ENCODE data around the gene IQCK.
"Not testable (repeated sequence)": the region's sequence is repeated elsewhere in the genome, so short reads cannot be mapped to it uniquely, and the experiment has no call there.

Gene IQCK

DNA sequence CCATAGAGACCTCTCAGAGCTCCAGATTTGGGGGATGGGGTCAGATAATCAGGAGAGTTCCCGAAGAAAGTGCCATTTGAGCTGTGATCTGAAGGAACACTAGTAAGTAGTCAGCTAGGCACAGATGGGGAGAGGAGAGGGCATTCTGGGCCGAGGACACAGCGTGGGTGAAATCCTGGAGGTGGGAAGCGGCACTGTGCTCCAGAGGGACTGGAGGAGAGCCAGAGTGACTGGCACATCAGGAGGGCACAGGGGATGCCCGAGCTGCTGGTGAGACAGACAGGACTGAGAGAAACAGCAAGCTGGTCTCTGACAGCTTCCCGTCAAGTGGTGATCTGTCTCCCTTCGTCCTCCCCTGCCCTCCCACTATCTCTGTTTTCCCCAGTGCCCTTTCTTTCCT, 40.7 kb upstream of the IQCK start:
- Histone ChIP-seq H3K4me3 (ENCODE audit: insufficient read depth, low read length, poor library complexity, severe bottlenecking) (no peak overlapping the region), H3K9me2 (replicated peaks; ENCODE audit: insufficient read depth, low read length) (no peaks in the 10 kb centered on the region), H3K27me3 (ENCODE audit: low read length) (no peaks in the 10 kb centered on the region), H2AFZ (ENCODE audit: low read depth, low read length, severe bottlenecking) (no peak overlapping the region), H3K9me3 (ENCODE audit: insufficient read depth, low read length) (no peaks in the 10 kb centered on the region), H3K79me2 (ENCODE audit: insufficient read depth, low read length) (no peaks in the 10 kb centered on the region), H4K20me1 (ENCODE audit: low read depth, low read length) (no peaks in the 10 kb centered on the region), H3F3A (ENCODE audit: insufficient read depth) (no peaks in the 10 kb centered on the region), H3K4me2 (ENCODE audit: low read depth, low read length, poor library complexity, severe bottlenecking) (no peak overlapping the region), H3K36me3 (ENCODE audit: low read length) (no peaks in the 10 kb centered on the region), H3K27ac (ENCODE audit: low read depth, low read length) (no peak overlapping the region), H3K9ac (ENCODE audit: low read length) (no peak overlapping the region)
- TF ChIP-seq, protein P1, sequence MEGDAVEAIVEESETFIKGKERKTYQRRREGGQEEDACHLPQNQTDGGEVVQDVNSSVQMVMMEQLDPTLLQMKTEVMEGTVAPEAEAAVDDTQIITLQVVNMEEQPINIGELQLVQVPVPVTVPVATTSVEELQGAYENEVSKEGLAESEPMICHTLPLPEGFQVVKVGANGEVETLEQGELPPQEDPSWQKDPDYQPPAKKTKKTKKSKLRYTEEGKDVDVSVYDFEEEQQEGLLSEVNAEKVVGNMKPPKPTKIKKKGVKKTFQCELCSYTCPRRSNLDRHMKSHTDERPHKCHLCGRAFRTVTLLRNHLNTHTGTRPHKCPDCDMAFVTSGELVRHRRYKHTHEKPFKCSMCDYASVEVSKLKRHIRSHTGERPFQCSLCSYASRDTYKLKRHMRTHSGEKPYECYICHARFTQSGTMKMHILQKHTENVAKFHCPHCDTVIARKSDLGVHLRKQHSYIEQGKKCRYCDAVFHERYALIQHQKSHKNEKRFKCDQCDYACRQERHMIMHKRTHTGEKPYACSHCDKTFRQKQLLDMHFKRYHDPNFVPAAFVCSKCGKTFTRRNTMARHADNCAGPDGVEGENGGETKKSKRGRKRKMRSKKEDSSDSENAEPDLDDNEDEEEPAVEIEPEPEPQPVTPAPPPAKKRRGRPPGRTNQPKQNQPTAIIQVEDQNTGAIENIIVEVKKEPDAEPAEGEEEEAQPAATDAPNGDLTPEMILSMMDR (IDR thresholded peaks at IDR 0.05; ENCODE audit: insufficient read depth, low read length, poor library complexity, severe bottlenecking): no peak
- TF ChIP-seq EZH2phosphoT487 (conservative IDR thresholded peaks at IDR 0.05; ENCODE audit: low read length): no peak

DNA sequence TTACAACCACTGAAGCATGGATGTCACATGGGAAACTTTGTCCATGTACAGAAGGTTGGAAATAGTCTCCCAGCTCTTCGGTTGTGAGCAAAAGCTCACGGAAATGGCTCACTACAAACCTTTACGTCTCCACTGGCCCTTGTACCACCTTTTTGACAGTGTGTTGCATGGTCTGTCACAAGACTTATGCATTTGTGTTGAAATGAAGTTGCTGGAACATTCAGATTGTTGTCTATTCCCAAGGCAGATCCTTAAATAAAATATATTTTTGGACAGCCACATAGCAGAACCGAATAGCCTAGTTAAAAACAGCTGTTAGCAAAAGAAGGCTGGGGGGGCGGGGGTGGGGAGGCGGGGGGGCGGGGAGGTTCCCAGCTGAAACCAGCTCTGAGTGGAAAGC, 39.3 kb upstream of the IQCK start:
- Histone ChIP-seq H3K9me2 (replicated peaks; ENCODE audit: insufficient read depth, low read length) (no peaks in the 10 kb centered on the region), H3F3A (ENCODE audit: insufficient read depth) (no peaks in the 10 kb centered on the region), H3K9ac (ENCODE audit: low read length) (no peak overlapping the region), H3K27ac (ENCODE audit: low read depth, low read length) (no peak overlapping the region), H3K9me3 (ENCODE audit: insufficient read depth, low read length) (no peaks in the 10 kb centered on the region), H3K4me2 (ENCODE audit: low read depth, low read length, poor library complexity, severe bottlenecking) (no peak overlapping the region), H3K36me3 (ENCODE audit: low read length) (no peaks in the 10 kb centered on the region), H3K79me2 (ENCODE audit: insufficient read depth, low read length) (no peaks in the 10 kb centered on the region), H4K20me1 (ENCODE audit: low read depth, low read length) (no peaks in the 10 kb centered on the region), H3K4me3 (ENCODE audit: insufficient read depth, low read length, poor library complexity, severe bottlenecking) (no peak overlapping the region), H3K27me3 (ENCODE audit: low read length) (no peaks in the 10 kb centered on the region), H2AFZ (ENCODE audit: low read depth, low read length, severe bottlenecking) (no peak overlapping the region)
- no peak for TF ChIP-seq EZH2phosphoT487 (conservative IDR thresholded peaks at IDR 0.05; ENCODE audit: low read length)
- TF ChIP-seq, protein P1 (IDR thresholded peaks at IDR 0.05; ENCODE audit: insufficient read depth, low read length, poor library complexity, severe bottlenecking): no peak

DNA sequence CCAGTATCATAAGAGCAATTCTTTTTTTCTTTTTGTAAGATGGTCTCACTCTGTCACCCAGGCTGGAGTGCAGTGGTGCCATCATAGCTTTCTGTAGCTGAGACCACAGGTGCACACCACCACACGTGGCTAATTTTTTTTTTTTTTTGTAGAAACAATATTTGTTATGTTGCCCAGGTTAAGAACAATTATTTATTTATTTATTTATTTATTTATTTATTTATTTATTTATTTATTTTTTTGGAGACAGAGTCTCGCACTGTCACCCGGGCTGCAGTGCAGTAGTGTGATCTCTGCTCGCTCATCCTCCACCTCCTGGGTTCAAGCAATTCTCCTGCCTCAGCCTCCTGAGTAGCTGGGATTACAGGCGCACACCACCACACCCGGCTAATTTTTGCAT, 38.8 kb upstream of the IQCK start:
- not testable (repeated sequence) for H3K4me3 ChIP-seq (ENCODE audit: insufficient read depth, low read length, poor library complexity, severe bottlenecking); H3K27ac ChIP-seq (ENCODE audit: low read depth, low read length); H3K36me3 ChIP-seq (ENCODE audit: low read length); H3K79me2 ChIP-seq (ENCODE audit: insufficient read depth, low read length); H3K27me3 ChIP-seq (ENCODE audit: low read length); H3K4me2 ChIP-seq (ENCODE audit: low read depth, low read length, poor library complexity, severe bottlenecking); H3K9ac ChIP-seq (ENCODE audit: low read length); H3K9me2 ChIP-seq (replicated peaks; ENCODE audit: insufficient read depth, low read length); H3K9me3 ChIP-seq (ENCODE audit: insufficient read depth, low read length); H4K20me1 ChIP-seq (ENCODE audit: low read depth, low read length); H3F3A ChIP-seq (ENCODE audit: insufficient read depth); H2AFZ ChIP-seq (ENCODE audit: low read depth, low read length, severe bottlenecking)

DNA sequence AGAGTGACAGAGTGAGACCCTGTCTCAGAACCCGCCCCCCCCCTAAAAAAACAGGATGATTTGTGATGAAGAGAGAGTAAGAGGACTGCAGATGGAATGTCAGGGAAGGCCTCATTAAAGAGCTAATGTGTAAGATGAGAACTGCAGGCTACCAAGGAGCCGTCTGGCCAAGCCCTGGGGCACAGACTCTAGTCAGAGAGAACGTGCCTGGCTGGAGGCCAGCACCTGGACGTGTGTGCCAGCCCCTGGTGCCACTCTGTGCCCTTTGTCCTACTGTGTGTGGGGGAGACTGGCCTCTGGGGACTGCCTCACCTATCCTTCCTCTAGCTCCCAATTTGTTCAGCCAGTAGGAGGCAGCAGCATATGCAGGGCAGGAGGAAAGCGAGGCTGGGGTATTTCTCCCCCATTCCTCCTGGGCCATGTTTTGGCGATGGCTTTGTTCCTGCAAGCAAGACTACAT, 37.2 kb upstream of the IQCK start:
- Histone ChIP-seq H3K36me3 (ENCODE audit: low read length) (no peaks in the 10 kb centered on the region), H2AFZ (ENCODE audit: low read depth, low read length, severe bottlenecking) (no peak overlapping the region), H3K9me3 (ENCODE audit: insufficient read depth, low read length) (no peaks in the 10 kb centered on the region), H3K4me2 (ENCODE audit: low read depth, low read length, poor library complexity, severe bottlenecking) (no peak overlapping the region), H3K9me2 (replicated peaks; ENCODE audit: insufficient read depth, low read length) (no peaks in the 10 kb centered on the region), H3K27ac (ENCODE audit: low read depth, low read length) (no peak overlapping the region), H3K79me2 (ENCODE audit: insufficient read depth, low read length) (no peaks in the 10 kb centered on the region), H3K9ac (ENCODE audit: low read length) (no peak overlapping the region), H3K27me3 (ENCODE audit: low read length) (no peaks in the 10 kb centered on the region), H3F3A (ENCODE audit: insufficient read depth) (no peaks in the 10 kb centered on the region), H3K4me3 (ENCODE audit: insufficient read depth, low read length, poor library complexity, severe bottlenecking) (no peak overlapping the region), H4K20me1 (ENCODE audit: low read depth, low read length) (no peaks in the 10 kb centered on the region)
- TF ChIP-seq EZH2phosphoT487 (conservative IDR thresholded peaks at IDR 0.05; ENCODE audit: low read length): no peak
- TF ChIP-seq, protein P1 (IDR thresholded peaks at IDR 0.05; ENCODE audit: insufficient read depth, low read length, poor library complexity, severe bottlenecking): no peak

All from SU-DHL-6 (cell line).